ENCODE measurements around the gene GAL3ST2. TPM values are rescaled to one million over a fixed set of nuclear protein-coding genes. Genes with fewer than 3 reads are reported as not detected.
"Not testable (repeated sequence)": the region's sequence is repeated elsewhere in the genome, so short reads cannot be mapped to it uniquely, and the experiment has no call there.

The GAL3ST2 gene
- total RNA-seq, 1 donor: 2.5 TPM

GRCh38 chr2:241755166-241755565 is 21.5 kb upstream of the GAL3ST2 start:
- no peak overlapping the region for H3K4me3 ChIP-seq (ENCODE audit: low read length)
- no peaks in the 10 kb centered on the region for H3K4me1 ChIP-seq (ENCODE audit: insufficient read depth, low read length)
- H3K9me3 ChIP-seq (ENCODE audit: low read depth, low read length): no peaks in the 10 kb centered on the region
- H3K27me3 ChIP-seq (ENCODE audit: insufficient read depth, low read length): no peaks in the 10 kb centered on the region

DNA sequence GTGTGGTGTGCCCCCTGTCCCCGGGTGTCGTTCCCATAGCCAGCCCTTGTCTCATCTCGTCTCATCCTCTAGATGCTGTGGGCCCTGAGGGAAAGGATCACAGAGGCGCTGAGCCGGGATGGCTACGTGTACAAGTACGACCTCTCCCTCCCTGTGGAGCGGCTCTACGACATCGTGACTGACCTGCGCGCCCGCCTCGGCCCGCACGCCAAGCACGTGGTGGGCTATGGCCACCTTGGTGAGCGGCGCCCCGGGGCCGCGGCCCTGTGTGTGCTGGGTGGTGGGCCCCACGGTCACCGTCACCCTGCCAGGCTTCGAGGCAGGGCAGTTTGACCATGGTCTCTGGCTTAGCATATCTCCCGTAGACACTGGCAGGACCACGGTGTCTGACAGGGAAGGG is 20.8 kb upstream of the GAL3ST2 start:
- Histone ChIP-seq H3K4me3 (ENCODE audit: low read length) (no peak overlapping the region), H3K4me1 (ENCODE audit: insufficient read depth, low read length) (no peaks in the 10 kb centered on the region), H3K9me3 (ENCODE audit: low read depth, low read length) (no peaks in the 10 kb centered on the region), H3K27me3 (ENCODE audit: insufficient read depth, low read length) (no peaks in the 10 kb centered on the region)

DNA sequence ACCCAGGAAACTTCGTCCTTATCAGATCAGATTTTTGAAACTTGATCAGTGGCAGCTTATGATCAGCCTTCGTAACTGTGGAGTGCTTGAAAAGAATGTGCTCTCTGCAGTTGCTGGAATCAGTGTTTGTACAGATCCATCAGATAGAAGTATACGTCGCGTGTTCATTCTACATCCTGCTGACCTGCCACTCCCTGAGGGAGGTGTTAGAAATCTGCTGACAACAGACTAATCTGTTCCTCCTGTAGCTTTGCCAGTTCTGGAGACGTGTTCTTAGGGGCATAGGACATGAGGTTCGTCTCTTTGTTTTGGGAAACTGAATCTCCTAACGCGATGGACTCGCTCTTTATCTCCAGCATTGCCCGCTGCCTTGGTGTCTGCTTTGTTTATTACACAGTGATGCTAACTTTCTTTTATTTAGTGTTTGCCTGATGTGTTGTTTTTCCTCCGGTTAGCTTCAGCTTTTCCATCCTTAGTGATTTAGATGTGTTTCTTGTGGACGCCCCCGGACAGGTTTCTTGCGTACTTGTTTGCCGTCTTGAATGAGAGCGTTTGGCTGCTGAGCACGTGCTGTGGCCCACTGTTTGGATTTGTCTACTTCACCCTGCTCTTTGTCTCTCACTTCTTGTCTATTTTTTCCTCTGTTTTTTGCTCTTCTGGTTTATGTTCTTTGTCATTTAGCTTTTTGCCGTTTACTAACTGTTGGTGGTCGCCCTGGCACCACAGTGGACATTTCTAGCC is 17.4 kb upstream of the GAL3ST2 start:
- peaks cover 16% of the 10 kb centered on the region for H3K4me1 ChIP-seq (ENCODE audit: insufficient read depth, low read length)
- no peaks in the 10 kb centered on the region for H3K27me3 ChIP-seq (ENCODE audit: insufficient read depth, low read length)
- H3K4me3 ChIP-seq (ENCODE audit: low read length): no peak overlapping the region
- no peaks in the 10 kb centered on the region for H3K9me3 ChIP-seq (ENCODE audit: low read depth, low read length)

- not testable (repeated sequence) for H3K4me3 ChIP-seq (ENCODE audit: low read length); H3K9me3 ChIP-seq (ENCODE audit: low read depth, low read length); H3K27me3 ChIP-seq (ENCODE audit: insufficient read depth, low read length)
- peaks cover 16% of the 10 kb centered on the region for H3K4me1 ChIP-seq (ENCODE audit: insufficient read depth, low read length)
These were observed 16.7 kb upstream of the GAL3ST2 start for GRCh38 chr2:241759893-241760292.

DNA sequence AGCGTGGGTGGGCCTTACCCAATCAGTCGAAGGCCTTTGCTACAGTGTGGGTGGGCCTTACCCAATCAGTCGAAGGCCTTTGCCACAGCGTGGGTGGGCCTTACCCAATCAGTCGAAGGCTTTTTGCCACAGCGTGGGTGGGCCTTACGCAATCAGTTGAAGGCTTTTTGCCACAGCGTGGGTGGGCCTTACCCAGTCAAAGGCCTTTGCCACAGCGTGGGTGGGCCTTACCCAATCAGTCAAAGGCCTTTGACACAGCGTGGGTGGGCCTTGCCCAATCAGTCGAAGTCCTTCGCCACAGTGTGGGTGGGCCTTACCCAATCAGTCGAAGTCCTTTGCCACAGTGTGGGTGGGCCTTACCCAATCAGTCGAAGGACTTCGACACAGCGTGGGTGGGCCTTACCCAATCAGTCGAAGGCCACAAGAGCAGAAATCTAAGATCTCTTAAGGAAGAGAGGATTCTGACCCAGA is 16.3 kb upstream of the GAL3ST2 start:
- no peak overlapping the region for H3K4me3 ChIP-seq (ENCODE audit: low read length)
- no peaks in the 10 kb centered on the region for H3K27me3 ChIP-seq (ENCODE audit: insufficient read depth, low read length)
- H3K9me3 ChIP-seq (ENCODE audit: low read depth, low read length): no peaks in the 10 kb centered on the region
- H3K4me1 ChIP-seq (ENCODE audit: insufficient read depth, low read length): peaks cover 16% of the 10 kb centered on the region

DNA sequence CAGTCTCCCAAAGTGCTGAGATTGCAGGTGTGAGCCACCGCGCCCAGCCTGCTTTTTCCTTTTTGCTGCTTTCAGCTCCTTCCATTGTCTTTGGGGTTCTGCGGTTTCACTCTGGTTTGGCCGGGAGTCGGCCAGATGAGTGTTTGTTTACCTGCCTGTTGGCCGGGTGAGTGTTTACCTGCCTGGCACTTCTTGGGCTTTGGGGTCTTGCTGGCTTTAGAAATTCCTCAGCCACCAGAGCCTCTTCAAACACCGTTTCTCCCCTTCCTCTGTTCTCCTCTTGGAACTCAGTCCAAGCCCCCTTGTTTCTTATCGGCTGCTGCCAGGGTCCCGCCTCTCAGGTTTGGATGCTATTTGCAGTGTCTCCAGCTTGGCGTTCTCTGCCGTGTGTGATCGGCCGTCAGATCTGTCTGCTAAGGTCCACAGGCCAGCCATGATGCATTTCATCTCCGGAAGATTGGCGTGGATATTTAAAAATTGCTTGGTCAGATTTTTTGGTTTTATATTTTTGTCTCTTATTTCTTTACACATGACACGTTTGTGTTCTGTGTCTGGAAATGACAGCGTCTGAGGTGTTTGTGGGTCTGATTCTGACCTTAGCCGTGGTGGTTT is 14.2 kb upstream of the GAL3ST2 start:
- Histone ChIP-seq H3K27me3 (ENCODE audit: insufficient read depth, low read length) (no peaks in the 10 kb centered on the region), H3K4me1 (ENCODE audit: insufficient read depth, low read length) (peaks cover 16% of the 10 kb centered on the region), H3K9me3 (ENCODE audit: low read depth, low read length) (no peaks in the 10 kb centered on the region), H3K4me3 (ENCODE audit: low read length) (no peak overlapping the region)

GRCh38 chr2:241762933-241763369 is 13.7 kb upstream of the GAL3ST2 start:
- no peak overlapping the region for H3K4me3 ChIP-seq (ENCODE audit: low read length)
- no peaks in the 10 kb centered on the region for H3K9me3 ChIP-seq (ENCODE audit: low read depth, low read length)
- H3K4me1 ChIP-seq (ENCODE audit: insufficient read depth, low read length): peaks cover 16% of the 10 kb centered on the region
- no peaks in the 10 kb centered on the region for H3K27me3 ChIP-seq (ENCODE audit: insufficient read depth, low read length)

DNA sequence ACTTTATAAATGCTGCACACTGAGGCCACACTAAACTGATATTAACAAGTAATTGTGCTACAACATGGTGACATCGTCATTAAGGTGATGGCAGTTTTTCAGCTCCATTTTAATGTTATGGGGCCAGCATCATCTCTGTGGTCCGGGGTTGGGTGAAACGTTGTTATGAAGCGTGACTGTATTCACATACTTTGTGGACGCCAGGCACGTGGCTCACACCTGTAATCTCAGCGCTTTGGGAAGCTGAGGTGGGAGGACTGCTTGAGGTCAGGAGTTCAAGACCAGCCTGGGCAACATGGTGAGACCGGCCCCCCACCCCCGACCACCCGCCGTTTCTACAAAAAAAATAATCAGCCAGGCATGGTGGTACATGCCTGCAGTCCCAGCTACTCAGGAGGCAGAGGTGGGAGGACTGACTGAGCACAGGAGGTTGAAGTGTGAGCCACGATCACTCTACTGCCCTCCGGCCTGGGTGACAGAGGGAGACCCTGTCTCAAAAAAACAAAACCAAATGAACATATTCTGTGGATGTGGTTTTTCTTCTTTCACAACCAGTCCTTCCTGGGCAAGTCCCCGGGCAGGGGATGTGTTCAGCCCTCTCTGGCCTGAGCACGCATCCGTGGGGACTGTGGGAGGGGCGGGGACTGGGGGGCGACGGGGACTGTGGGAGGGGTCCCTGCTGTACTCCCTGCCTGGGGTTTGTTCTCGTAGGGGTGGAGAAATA is 12.9 kb upstream of the GAL3ST2 start:
- peaks cover 16% of the 10 kb centered on the region for H3K4me1 ChIP-seq (ENCODE audit: insufficient read depth, low read length)
- H3K4me3 ChIP-seq (ENCODE audit: low read length): no peak overlapping the region
- no peaks in the 10 kb centered on the region for H3K9me3 ChIP-seq (ENCODE audit: low read depth, low read length)
- H3K27me3 ChIP-seq (ENCODE audit: insufficient read depth, low read length): no peaks in the 10 kb centered on the region

DNA sequence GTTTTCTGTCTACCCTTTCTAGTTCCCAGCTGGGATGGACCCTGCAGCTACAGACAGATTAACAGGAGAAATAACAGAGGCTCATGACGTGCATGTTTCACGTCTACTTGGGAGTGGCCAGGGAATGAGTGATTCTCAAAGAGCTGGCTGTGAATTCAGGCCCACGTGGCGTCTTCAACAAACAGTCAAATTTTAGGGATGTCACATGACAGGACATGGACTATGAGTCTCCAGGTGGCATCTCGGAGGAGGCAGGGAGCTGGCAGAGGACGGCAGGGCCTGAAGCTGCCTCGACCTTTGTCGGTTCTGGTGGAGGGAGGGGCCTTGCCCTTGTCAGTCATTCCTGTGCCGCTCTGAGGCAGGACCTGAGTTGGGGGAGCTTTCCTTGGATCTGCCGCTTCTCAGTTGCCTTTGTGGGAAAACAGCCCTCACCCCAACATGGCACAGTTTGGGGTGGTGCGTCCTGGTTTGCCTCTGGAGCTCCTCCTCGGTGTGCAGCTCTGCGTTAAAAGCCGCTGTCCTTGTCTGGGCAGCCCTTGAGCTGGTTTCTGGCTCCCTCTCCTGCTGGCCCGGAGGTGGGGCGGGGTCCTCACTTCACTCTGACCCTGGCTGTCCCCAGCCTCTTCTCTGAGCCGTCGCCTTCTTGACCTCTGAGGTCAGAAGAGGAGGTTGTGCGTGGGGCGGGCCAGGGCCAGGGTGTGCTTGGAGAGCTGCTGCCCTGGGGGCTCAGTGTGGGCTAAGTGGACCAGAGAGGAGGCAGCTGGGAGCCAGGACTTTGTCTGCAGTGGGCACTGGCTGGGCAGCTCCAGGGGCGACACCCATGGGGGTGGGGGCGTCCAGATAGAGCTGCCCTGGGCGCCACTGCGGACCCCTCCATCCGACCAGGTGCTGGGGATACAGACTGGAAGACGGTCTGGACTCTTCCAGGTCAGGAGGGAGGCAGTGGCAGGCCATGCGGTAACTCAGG is 12.1 kb upstream of the GAL3ST2 start:
- Histone ChIP-seq H3K27me3 (ENCODE audit: insufficient read depth, low read length) (no peaks in the 10 kb centered on the region), H3K9me3 (ENCODE audit: low read depth, low read length) (no peaks in the 10 kb centered on the region), H3K4me1 (ENCODE audit: insufficient read depth, low read length) (peaks cover 16% of the 10 kb centered on the region), H3K4me3 (ENCODE audit: low read length) (no peak overlapping the region)

GRCh38 chr2:241767464-241768250 is 9.0 kb upstream of the GAL3ST2 start:
- H3K27me3 ChIP-seq (ENCODE audit: insufficient read depth, low read length): no peaks in the 10 kb centered on the region
- H3K9me3 ChIP-seq (ENCODE audit: low read depth, low read length): no peaks in the 10 kb centered on the region
- H3K4me1 ChIP-seq (ENCODE audit: insufficient read depth, low read length): peaks cover 6% of the 10 kb centered on the region
- no peak overlapping the region for H3K4me3 ChIP-seq (ENCODE audit: low read length)

GRCh38 chr2:241768251-241768711 is 8.3 kb upstream of the GAL3ST2 start:
- Histone ChIP-seq H3K4me3 (ENCODE audit: low read length) (no peak overlapping the region), H3K4me1 (ENCODE audit: insufficient read depth, low read length) (peaks cover 6% of the 10 kb centered on the region), H3K27me3 (ENCODE audit: insufficient read depth, low read length) (no peaks in the 10 kb centered on the region), H3K9me3 (ENCODE audit: low read depth, low read length) (no peaks in the 10 kb centered on the region)

GRCh38 chr2:241768850-241769249 is 7.8 kb upstream of the GAL3ST2 start:
- Histone ChIP-seq H3K9me3 (ENCODE audit: low read depth, low read length) (no peaks in the 10 kb centered on the region), H3K4me1 (ENCODE audit: insufficient read depth, low read length) (peaks cover under 1% of the 10 kb centered on the region), H3K27me3 (ENCODE audit: insufficient read depth, low read length) (no peaks in the 10 kb centered on the region), H3K4me3 (ENCODE audit: low read length) (no peak overlapping the region)

GRCh38 chr2:241769819-241770184 is 6.8 kb upstream of the GAL3ST2 start:
- no peaks in the 10 kb centered on the region for H3K4me1 ChIP-seq (ENCODE audit: insufficient read depth, low read length)
- no peaks in the 10 kb centered on the region for H3K27me3 ChIP-seq (ENCODE audit: insufficient read depth, low read length)
- no peaks in the 10 kb centered on the region for H3K9me3 ChIP-seq (ENCODE audit: low read depth, low read length)
- no peak overlapping the region for H3K4me3 ChIP-seq (ENCODE audit: low read length)

Measured in mononuclear cell (primary cell).